GM04504 (cell line): ENCODE measurements around the gene LARGE1.

ENCODE experiments used
- DNase-seq: peaks from one replicate; pipeline ENCODE4 v3.0.0-alpha.2; 2012; ENCODE audit warnings: low read depth

Gene LARGE1

GRCh38 chr22:33520904-33521780, 399.1 kb downstream of the LARGE1 start:
- DNase-seq = no peak

- no peak for DNase-seq
These were observed 400.0 kb downstream of the LARGE1 start for GRCh38 chr22:33519974-33520903.

GRCh38 chr22:33519071-33519973, 401.0 kb downstream of the LARGE1 start:
- peak; percentile 38 for DNase-seq

GRCh38 chr22:33518405-33518804, 401.9 kb downstream of the LARGE1 start:
- no peak for DNase-seq

DNA sequence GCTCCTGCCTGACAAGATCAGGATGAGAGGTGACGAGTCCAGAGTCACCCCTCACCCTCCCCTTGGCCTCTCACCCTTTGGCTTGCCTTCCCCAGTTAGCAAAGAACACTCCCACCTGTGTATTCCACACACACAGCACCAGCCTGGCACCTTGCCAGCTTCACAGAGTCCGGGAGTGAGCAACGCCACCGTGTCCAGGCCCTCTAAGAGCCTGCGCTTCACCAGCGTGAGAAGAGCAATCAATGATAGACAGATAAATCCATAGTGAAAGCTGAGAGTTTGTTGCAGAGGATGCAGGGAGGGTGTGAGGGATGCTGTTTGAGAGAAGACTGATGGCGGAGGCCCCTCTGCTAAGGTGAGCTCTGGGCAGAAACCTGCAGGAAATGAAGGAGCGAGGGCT, 404.5 kb downstream of the LARGE1 start:
- DNase-seq = no peak

DNA sequence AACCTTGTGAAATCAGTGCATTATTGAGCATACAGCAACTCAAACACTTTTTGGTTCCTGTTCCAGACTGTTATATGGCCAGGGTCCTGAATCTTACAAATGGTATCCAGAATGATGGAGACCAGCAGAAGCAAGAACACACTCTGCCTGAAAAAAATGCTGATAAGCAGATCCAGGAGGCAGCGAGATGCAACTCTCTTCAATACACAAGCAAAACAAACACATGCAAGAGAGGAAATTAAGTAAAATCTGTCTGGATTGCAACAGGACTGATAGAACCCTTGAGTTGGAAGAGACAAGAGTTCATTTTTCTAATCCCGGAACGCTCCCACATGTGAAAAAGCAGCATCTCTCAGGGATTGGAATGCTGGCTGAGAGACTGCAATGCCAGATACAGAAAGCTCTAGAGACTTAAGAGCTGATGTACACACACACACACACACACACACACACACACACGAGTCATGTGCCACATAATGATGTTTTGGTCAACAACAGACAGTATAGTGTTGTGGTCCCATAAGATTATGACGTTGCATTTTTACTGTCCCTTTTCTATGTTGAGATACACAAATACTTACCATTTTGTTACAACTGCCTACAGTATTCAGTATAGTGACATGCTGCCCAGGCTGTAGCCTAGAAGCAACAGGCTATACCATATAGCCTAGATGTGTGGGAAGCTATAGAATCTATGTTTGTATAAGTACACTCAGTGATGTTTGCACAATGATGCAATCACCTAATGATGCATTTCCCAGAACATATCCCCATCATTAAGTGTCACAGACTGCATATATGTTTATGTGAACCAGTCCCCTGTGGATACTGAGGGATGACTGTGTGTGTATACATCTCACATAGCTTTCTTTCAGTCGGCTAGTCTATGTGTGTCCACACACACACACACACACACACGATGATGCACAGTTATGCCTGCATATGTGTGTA, 406.6 kb downstream of the LARGE1 start:
- no peak for DNase-seq

DNA sequence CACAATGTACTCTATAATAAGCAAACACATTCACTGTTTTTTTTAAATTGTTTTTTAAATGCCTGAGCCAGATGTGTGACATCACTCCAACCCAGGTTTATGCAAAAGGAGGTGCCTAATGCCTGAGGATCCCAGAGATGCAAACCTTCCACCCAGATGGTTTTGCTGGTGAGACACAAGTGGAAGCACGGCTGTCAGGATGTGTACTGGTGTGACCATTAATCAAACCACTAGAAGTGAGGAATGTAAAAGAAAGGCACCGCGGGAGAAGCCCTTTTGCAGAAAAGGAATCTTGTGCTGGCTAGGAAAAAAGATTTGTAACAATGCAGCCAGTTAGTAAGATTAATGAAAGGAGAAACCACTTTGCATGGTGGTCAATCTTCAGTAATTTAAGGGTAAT, 407.4 kb downstream of the LARGE1 start:
- no peak for DNase-seq

DNA sequence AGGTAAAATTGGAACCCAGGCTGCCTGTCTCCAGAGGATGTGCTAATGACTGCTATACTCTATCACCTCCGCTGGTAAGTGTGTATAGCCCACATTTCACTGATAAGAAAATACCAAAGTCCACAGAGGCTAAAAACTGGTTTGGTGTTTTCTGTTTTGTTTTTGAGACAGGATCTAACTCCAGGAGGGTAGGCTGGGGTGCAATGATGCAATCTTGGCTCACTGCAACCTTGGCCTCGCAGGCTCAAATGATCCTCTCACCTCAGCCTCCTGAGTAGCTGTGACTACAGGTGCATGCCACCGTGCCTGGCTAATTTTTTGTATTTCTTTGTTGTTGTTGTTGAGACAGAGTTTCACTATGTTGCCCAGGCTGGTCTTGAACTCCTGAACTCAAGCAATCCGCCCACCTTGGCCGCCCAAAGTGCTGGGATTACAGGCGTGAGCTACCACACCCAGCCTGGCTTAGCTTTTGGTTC, 409.8 kb downstream of the LARGE1 start:
- no peak for DNase-seq

DNA sequence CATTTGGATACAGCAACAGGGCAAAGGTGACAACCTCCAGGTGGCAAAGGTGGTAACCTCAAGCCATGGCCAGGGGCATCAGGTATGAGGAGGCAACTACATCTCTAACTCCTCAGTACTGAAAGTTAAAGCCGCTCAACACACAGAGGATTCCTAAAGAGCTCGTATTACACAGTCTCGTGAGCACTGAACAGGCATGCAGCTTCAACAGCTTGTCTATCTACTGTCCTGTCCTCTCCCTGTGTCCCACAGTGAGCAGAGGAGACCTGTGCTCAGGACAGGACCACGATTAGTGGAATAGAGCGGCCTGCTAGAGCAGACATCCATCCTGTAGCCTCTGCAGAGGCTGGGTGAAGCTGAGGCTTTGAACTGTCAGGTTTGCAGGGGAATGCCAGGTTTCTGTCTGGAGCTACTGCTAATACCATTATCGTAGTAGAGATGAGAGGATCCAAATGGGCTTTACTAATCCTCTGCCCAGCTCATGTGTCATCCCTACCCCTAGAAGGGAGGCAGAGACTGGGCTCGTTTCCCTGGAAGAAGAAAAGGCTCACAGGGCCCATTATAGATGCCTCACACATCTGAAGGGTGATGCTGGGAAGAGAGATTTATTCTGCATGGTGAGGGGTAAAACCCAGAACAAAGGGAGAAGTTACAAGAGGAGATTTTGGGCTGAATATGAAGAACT, 415.2 kb downstream of the LARGE1 start:
- DNase-seq = no peak

DNA sequence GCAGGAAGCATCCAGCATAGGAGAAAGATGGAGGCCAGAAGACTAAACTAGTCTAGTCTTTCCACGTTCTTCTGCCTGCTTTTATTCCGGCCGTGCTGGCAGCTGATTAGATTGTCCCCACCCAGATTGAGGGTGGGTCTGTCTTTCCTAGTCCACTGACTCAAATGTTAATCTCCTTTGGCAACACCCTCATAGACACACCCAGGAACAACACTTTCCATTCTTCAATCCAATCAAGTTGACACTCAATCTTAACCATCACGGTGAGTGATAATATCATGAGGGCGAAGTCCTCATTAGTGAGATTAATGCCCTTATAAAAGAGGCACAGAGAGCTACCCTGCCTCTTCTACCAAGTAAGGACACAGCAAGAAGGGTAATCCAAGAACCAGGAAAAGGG, 424.2 kb downstream of the LARGE1 start:
- no peak for DNase-seq

DNA sequence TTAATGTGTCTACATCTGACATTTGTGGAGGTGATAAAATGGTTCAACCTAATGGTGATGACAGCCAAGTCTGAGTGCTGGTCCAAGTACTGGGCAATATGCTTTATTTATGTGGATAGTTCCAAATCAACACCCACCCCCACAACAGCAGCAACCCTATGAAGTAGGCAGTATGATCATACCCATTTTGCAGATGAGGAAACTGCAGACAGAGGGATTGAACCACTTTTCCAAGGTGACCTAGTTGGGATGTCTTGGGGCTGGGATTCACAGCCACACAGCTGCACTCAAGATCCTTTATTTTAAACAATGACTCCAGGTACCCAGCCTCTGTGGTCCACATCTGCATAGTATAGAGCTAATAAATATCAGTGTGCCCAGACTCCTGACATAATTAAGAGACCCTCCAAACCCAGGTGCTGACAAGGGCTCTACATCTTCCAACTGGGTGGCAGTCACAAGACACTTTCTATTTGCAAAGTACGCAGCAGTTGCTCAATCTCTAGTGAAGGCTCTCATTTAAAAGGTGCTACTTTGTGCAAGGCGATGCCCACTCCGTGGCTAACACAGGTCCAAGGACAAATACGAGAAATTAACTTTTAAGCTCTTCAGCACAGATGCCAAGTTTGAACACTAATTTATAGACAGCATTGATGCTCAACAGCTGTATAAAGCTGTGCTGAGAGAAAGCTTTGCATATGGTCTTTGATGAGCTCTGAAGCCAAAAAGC, 426.6 kb downstream of the LARGE1 start:
- no peak for DNase-seq

DNA sequence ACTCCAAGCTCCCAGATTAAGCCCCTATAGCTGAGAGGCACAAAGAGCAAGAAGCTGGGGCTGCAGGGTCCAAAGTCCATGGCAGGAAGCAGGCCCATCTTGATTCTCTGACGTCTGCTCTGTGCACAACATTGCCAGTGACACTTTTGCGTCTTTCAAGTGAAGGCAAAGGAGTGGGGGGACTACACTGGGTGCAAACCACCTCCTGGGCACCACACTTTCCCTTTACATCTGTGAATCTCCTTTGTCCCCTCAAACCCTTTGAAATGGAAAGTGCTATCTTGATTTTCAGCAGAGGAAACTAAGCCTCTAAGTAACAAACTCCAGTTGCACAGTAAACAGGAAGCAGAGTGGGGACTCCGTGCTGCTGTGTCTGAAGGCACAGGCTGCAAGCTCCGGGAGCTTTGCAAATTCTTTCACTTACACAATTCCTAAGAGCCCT, 428.0 kb downstream of the LARGE1 start:
- DNase-seq = no peak

- DNase-seq = no peak
These were observed 433.1 kb downstream of the LARGE1 start for GRCh38 chr22:33487041-33487716.

DNA sequence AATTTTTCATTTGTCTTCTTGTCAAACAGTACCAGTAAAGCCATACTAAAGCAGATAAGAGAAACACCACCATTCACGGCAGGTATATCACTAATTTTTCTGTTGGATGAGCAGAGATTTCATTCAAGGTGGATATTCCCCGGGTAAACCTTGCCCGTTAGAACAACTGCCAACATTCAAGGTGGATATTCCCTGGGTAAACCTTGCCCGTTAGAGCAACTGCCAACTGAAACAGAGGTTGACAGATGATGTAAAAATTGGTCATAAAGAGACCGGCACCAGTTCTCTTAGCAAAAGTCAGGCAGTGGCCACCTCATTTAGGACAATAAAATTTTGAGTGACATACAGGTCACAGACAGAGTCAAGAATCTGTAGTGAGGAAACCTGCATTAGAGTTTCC, 438.7 kb downstream of the LARGE1 start:
- DNase-seq = no peak

- DNase-seq = no peak
These were observed 442.9 kb downstream of the LARGE1 start for GRCh38 chr22:33477120-33478111.

DNA sequence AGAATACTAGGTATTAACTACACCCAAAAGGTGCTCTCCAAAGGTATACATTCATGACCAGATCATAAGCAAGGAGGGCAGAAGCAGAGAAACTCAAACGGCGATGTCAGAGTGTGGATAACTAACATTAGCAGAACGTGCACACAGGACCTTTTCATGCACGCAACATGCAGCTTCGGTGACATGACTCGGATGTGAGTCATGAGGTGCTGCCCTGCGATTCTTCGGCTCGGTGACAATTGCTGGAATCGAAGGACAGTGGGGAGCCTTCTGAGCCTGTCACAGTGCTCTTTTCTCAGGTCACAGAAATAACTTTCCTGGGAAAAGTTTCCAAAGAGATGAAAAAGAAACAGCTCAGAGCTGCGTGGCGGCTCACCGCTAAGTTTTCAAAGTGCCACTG, 443.6 kb downstream of the LARGE1 start:
- DNase-seq = no peak

DNA sequence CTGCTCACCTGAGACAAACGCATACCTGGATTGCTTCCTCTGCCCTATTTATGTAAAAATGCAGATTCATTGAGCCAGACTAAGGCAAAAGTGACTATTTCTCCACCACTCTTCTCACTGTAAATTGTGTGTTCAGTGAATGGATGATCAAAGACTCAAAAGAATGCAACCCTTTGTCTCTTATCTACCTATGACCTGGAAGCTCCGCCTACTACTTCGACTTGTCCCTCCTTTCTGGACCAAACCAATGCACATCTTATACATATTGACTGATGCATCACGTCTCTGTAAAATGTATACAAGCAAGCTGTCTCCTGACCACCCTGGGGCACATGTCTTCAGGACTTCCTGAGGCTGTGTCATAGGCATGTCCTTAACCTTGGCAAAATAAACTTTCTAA, 444.1 kb downstream of the LARGE1 start:
- DNase-seq = no peak
